Stomach (tissue), 9 donors: ENCODE data around the gene INTS14. TPM values are rescaled to one million over a fixed set of nuclear protein-coding genes. Genes with fewer than 3 reads are reported as not detected.

Experiments used
- DNase-seq, 2 donors: peaks; one replicate each; pipeline versions ENCODE4 v3.0.0 to v3.0.0-alpha.2; 2013 to 2019
- H3K27ac ChIP-seq, 5 donors: fragments of 200-600 bp in 4 of 5; sonication (generic) in 4 of 5; one replicate each; pipeline ENCODE4 v1.5.1; 2013 to 2019; ENCODE audit warnings: mild to moderate bottlenecking in 1 of 5, moderate library complexity in 1 of 5
- H3K27me3 ChIP-seq, 3 donors: fragments of 200-600 bp; sonication (generic); one replicate each; pipeline ENCODE4 v1.5.1; 2017 to 2019; ENCODE audit warnings: mixed run types in 1 of 3
- H3K36me3 ChIP-seq, 4 donors: fragments of 200-600 bp; sonication (generic); 1 replicate in 3 of 4; 2 replicates in 1 of 4; pipeline ENCODE4 v1.5.1; 2016 to 2019
- H3K4me1 ChIP-seq, 4 donors: fragments of 200-600 bp; sonication (generic); one replicate each; pipeline ENCODE4 v1.5.1; 2016 to 2019
- H3K4me3 ChIP-seq, 4 donors: fragments of 200-600 bp; sonication (generic) in 3 of 4; one replicate each; pipeline ENCODE4 v1.5.1; 2016 to 2019; ENCODE audit warnings: mild to moderate bottlenecking in 1 of 4
- H3K9me3 ChIP-seq, 4 donors: fragments of 200-600 bp; sonication (generic); one replicate each; pipeline ENCODE4 v1.5.1; 2016 to 2019
- EP300 ChIP-seq: sonication (generic); formaldehyde crosslinking; IDR thresholded peaks from one replicate; pipeline ENCODE4 v1.6.1; 2017; ENCODE audit warnings: antibody characterized with exemption
- POLR2A ChIP-seq, 4 donors: fragments of 450-650 bp; IDR thresholded peaks; one replicate each; pipeline ENCODE4 v1.6.1; 2016; ENCODE audit warnings: antibody characterized with exemption in 4 of 4, control low read depth in 2 of 4, mild to moderate bottlenecking in 1 of 4, moderate library complexity in 1 of 4
- POLR2AphosphoS5 ChIP-seq, 3 donors: sonication (generic); formaldehyde crosslinking; IDR thresholded peaks; one replicate each; pipeline ENCODE4 v1.6.1; 2016; ENCODE audit warnings: antibody characterized with exemption in 3 of 3
- WGBS, 5 donors: extraction: QIAGEN DNeasy Blood & Tissue Kit in 3 of 5; methylation state at CpG; one replicate each; pipeline versions ENCODE4 v1.1.5 to v1.1.7; 2013 to 2018; 5-methylcytosine and 5-hydroxymethylcytosine counted together
- intact Hi-C: fragments of 100-400 bp; cut with DNase I; formaldehyde crosslinking; loops from one replicate; pipeline ENCODE4 v1.15.1; 2023; ENCODE audit warnings: low total_unique reads
- polyA plus RNA-seq, 3 donors: library from polyadenylated mRNA; stranded (reverse); fragments of 200-250 nt; gene quantifications; one replicate each; pipeline ENCODE4 v1.2.3, GENCODE V29; 2013
- total RNA-seq, 5 donors: library from RNA; depleted of rRNA; stranded (reverse); fragments of >200 nt; gene quantifications; one replicate each; pipeline versions ENCODE4 v1.1.0 to v1.2.3, GENCODE V29; 2014 to 2016
- TF ChIP-seq, protein P1 (sequence below), 7 experiments: fragments of 450-650 bp in 4 of 7; fragments of 200-600 bp in 3 of 7; sonication (generic) in 3 of 7; IDR thresholded peaks; one replicate each; pipeline ENCODE4 v1.5.1; 2016 to 2019; ENCODE audit warnings: antibody characterized with exemption in 7 of 7, control low read depth in 2 of 7, mild to moderate bottlenecking in 1 of 7
- donor health status: healthy with polysubstance abuse.
- donor health status: Bipolar disorder and iron deficiency.
- donor health status: healthy.

INTS14 gene
- total and polyA plus RNA-seq, 8 donors, result 7.2 to 73.2 (median 17.7) TPM

DNA sequence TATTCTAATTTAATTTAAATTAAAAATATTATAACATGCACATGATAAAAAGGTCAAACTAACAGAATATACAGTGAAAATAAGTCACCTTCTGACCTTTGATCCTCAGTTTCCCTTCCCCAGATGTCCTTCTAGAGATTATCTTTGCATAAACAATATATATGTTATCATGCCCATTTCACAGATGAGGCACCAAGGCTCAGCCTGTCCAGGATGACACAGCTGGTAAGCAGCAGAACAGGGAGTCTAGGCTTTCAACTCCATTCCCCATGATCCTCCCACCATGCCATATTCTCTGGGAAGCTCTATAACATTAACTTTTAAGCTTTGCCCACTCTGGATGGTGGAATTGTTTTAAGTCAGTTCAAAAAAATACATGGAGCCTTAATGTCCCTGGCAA, 12.2 kb upstream of the INTS14 start:
- no peak for DNase-seq
- H3K4me1 ChIP-seq, result no peaks in the 10 kb centered on the region
- intact Hi-C loops, result no loop called here
- H3K27ac ChIP-seq, result no peak overlapping the region
- peaks cover 0 to 40% (median 28%) of the 10 kb centered on the region in 4 donors for H3K36me3 ChIP-seq
- no peaks in the 10 kb centered on the region for H3K9me3 ChIP-seq
- no peak for TF ChIP-seq EP300
- TF ChIP-seq, protein P1, sequence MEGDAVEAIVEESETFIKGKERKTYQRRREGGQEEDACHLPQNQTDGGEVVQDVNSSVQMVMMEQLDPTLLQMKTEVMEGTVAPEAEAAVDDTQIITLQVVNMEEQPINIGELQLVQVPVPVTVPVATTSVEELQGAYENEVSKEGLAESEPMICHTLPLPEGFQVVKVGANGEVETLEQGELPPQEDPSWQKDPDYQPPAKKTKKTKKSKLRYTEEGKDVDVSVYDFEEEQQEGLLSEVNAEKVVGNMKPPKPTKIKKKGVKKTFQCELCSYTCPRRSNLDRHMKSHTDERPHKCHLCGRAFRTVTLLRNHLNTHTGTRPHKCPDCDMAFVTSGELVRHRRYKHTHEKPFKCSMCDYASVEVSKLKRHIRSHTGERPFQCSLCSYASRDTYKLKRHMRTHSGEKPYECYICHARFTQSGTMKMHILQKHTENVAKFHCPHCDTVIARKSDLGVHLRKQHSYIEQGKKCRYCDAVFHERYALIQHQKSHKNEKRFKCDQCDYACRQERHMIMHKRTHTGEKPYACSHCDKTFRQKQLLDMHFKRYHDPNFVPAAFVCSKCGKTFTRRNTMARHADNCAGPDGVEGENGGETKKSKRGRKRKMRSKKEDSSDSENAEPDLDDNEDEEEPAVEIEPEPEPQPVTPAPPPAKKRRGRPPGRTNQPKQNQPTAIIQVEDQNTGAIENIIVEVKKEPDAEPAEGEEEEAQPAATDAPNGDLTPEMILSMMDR (IDR thresholded peaks at IDR 0.05), result no peak
- TF ChIP-seq POLR2AphosphoS5 (IDR thresholded peaks at IDR 0.05), result no peak
- no peak for TF ChIP-seq POLR2A (IDR thresholded peaks at IDR 0.05)
- H3K4me3 ChIP-seq, result no peak overlapping the region
- no peaks in the 10 kb centered on the region for H3K27me3 ChIP-seq

DNA sequence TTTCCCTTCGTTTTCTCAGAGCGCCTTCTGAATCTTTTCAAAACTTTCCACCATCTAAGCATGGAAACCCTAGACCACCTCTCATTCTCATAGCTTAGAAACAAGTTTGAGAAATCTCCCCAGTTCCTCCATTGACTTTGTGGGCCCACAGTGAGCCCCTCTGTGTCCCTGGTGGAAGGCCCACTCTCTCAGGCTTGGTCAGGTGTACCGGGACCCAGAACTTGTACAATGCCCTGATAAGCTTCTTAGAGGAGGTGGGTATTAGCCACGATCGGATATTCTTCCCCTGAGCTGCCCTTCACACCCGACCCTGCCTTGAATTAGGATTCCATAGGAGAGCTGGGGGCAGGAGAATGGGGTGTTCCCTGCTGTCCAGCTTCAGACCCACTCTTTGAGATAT, 10.7 kb upstream of the INTS14 start, which contains the start of gene SLC24A1:
Gene SLC24A1 (plus strand): TSS at position 301 of the 400 bp plus-strand sequence. CDS start 2,143 bp downstream, outside the sequence.
- no peaks in the 10 kb centered on the region for H3K9me3 ChIP-seq
- H3K27me3 ChIP-seq, result no peaks in the 10 kb centered on the region
- no peak within 1 kb of the TSS for H3K27ac ChIP-seq
- H3K36me3 ChIP-seq, result peaks cover 0 to 34% (median 27%) of the 10 kb centered on the region in 4 donors
- 88 to 93% (median 90%) methylated on average over 6 of the region's 6 CpGs for WGBS, 5 donors
- no peak for DNase-seq
- no peaks in the 10 kb centered on the region for H3K4me1 ChIP-seq
- intact Hi-C loops, result no loop called here
- TF ChIP-seq POLR2A (IDR thresholded peaks at IDR 0.05), result no peak
- TF ChIP-seq EP300, result no peak
- TF ChIP-seq POLR2AphosphoS5 (IDR thresholded peaks at IDR 0.05), result no peak
- TF ChIP-seq, protein P1 (IDR thresholded peaks at IDR 0.05), result no peak
- no peak within 1 kb of the TSS for H3K4me3 ChIP-seq

DNA sequence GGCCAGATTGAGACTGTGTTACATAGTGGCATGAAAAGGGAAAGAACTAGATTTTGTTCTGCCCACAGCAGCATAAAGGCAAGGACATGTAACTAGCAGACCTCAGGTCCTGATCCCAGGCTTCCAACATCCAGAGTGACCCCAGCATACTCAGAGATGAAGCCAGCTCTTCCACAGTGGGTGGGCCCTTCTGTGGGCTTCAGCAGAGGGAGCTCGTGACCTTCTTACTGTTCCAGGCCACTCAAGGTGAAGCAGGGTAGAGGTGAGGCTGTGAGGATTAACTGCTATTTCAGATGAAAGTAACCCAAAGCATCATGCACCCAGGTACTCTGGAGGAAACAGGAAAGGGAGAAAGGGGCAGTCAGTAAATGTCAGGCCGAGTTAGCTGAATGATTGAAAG, 9.9 kb upstream of the INTS14 start:
- Histone ChIP-seq H3K27me3 (no peaks in the 10 kb centered on the region), H3K27ac (no peak overlapping the region), H3K4me3 (no peak overlapping the region), H3K9me3 (no peaks in the 10 kb centered on the region), H3K36me3 (peaks cover 0 to 26% (median 21%) of the 10 kb centered on the region in 4 donors), H3K4me1 (no peaks in the 10 kb centered on the region)
- WGBS, 5 donors, result 80 to 91% (median 85%) methylated on average over 2 of the region's 2 CpGs
- intact Hi-C loops, result no loop called here
- no peak for TF ChIP-seq EP300
- TF ChIP-seq, protein P1 (IDR thresholded peaks at IDR 0.05), result no peak
- no peak for TF ChIP-seq POLR2A (IDR thresholded peaks at IDR 0.05)
- no peak for TF ChIP-seq POLR2AphosphoS5 (IDR thresholded peaks at IDR 0.05)
- no peak for DNase-seq

DNA sequence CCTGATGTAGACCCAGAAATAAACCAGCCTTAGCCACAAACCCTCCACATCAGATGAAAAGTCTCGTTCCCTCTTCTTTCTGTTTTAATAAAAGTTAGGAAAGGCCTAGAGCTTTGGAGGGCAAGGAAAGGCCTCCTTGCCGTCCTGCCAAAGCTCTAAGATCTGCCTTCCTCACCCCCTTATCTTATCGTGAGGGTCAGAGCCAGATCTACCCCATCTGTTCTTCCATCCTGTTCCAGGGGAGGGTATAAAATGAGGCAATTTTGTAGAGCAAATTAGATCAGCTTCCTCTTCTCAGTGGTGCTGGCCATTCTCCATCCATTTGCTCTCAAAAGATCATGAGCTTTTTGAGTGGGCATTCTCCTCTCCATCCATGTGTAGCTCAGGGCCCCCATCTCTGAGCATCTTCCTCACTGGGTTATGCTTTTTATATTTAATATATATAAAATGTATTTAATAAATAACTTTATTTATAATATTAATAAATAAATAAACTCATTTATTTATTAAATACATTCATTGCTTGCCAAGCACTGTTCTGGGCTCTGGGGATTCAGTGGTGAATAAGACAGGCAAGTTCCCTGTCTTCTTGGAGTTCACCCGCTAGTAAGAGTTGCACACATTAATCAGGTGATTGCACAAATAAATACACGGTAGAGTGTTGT, 8.8 kb upstream of the INTS14 start:
- H3K4me1 ChIP-seq, result no peaks in the 10 kb centered on the region
- no peak for DNase-seq
- H3K36me3 ChIP-seq, result peaks cover 0 to 15% (median 10%) of the 10 kb centered on the region in 4 donors
- whole genome bisulfite sequencing, 5 donors, result 62 to 73% (median 68%) methylated on average over 5 of the region's 5 CpGs
- no peak overlapping the region for H3K4me3 ChIP-seq
- H3K27me3 ChIP-seq, result no peaks in the 10 kb centered on the region
- H3K27ac ChIP-seq, result no peak overlapping the region
- intact Hi-C loops, result no loop called here
- no peaks in the 10 kb centered on the region for H3K9me3 ChIP-seq
- TF ChIP-seq EP300, result no peak
- TF ChIP-seq POLR2AphosphoS5 (IDR thresholded peaks at IDR 0.05), result no peak
- TF ChIP-seq POLR2A (IDR thresholded peaks at IDR 0.05), result no peak
- TF ChIP-seq, protein P1 (IDR thresholded peaks at IDR 0.05), result no peak
